AG10803 (cell line): ENCODE data around the gene GGCX.

ENCODE experiments used
- DNase-seq: peaks from one replicate; pipeline ENCODE4 v3.0.0; 2010; ENCODE audit warnings: low read depth
- H3K4me3 ChIP-seq: 2 replicates; pipeline ENCODE4 v1.5.1; 2011; ENCODE audit warnings: mild to moderate bottlenecking, low read length, control low read depth
- CTCF ChIP-seq: conservative IDR thresholded peaks from 2 replicates; pipeline ENCODE4 v1.5.1; 2011; ENCODE audit warnings: mild to moderate bottlenecking, low read length, control low read depth, inconsistent platforms

The GGCX gene

DNA sequence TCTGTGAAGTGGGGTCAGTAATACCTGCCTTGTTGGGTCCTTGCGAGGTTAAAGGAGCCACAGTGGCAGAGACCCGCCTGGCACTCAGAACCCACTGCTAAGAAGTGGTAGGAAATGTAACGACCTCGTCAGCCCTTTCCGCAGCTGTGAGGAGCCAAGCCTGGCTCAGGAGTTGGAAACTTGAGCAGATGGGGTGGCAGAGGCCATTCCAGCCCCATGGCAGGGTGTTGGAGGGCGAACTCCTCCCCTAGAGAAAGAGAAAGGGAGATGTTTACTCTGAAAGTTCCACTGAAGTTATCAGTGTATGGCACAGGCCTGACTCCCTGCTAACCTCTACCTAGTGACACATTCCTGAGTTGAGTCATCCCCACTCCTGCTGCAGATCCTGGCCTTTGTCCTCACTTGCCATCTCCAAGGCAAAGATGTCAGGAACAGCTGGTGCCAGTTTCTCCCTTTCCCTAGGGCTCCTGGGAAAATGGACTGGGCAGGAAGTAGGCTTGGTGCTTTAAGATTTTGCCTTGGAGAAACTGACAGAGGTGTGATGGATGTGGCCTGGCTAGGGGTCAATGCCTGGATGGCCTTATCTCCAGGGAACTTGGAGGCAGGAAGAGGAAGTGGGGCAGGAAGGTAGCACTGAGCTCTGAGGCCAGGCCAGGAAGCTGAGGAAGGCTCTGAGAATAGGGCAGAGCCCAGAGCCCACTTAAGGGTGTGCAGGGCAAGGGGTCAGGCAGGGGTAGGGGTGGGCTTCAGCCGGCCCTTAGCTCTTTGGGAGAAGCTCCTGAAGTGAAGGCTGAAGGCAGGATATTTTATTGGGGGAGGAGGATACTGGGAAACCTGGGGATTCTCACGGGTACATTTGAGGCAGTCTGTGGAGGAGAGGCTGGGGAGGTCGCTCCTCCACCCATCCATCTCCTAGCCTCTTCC is 23.8 kb upstream of the GGCX start:
- H3K4me3 ChIP-seq = peak overlapping the region; percentile 68
- DNase-seq = peak; percentile 81

GRCh38 chr2:85584354-85584856 is 23.1 kb upstream of the GGCX start, which contains the start of gene VAMP5:
Gene VAMP5 (plus strand): TSS chr2:85584431. CDS start chr2:85584491, 60 bp downstream.
- H3K4me3 ChIP-seq = peak within 1 kb of the TSS; percentile 68
- no peak for TF ChIP-seq CTCF
- DNase-seq = peak; percentile 17

More for the DNA sequence above, 23.8 kb upstream of the GGCX start:
- TF ChIP-seq CTCF = no peak

- DNase-seq = no peak
- peak overlapping the region; percentile 68 for H3K4me3 ChIP-seq
- no peak for TF ChIP-seq CTCF
Measured at GRCh38 chr2:85583667-85584353, 22.5 kb upstream of the GGCX start.

DNA sequence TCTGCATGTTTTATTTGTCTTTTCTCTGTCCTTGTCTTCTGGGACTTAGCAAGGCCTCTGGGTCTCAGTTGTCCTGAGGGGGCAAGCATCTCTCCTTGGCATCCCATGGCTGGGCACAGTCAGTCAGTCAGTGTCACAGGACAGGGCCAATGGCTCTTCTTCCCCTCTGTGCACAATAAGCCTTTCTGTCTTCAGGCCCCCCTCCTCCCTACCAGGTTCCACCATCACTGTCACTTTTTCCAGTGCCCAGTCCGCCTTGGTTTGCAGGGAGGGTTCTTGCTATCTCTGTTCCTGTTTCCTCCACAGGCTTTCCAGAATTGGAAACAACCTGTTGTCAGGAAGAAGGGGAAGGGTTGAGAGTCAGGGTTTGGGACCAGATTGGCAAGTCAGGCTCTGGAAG is 21.2 kb upstream of the GGCX start:
- no peak for TF ChIP-seq CTCF
- H3K4me3 ChIP-seq = no peak overlapping the region
- no peak for DNase-seq

GRCh38 chr2:85580206-85580605 is 18.9 kb upstream of the GGCX start:
- no peak for DNase-seq
- no peak overlapping the region for H3K4me3 ChIP-seq
- TF ChIP-seq CTCF = no peak

DNA sequence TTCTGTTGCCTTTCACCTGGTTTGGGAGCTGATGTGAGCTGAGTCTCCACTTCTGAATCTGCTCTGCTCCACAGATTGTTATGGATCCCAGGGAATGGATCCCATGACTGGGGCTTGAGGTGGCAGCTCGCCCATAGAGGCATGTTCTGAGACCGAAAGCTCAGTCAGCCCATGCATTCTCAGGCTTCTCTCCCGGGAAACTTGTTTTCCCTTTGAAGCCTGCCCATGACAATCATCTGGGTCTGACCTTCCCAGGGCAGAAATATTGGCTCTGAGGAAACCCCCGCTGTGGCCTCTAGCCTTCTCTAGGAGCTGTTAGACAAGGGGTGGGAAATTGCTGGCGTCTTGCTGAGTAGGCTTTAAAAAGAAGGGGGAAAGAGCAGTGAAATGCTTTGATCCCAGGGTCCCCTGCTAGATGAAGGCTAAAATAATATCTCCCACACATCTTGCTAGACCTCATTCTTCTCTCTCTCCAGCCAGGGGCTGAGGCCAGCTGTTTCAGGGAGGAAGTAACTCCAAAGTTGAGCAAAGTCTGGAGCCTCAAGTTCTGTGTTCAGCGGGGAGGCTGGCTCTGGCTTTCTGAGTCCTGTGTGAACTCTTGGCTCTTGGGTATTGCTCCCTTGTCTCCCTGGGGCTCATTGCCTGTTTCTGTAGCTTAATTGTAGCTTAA is 18.1 kb upstream of the GGCX start:
- no peak for DNase-seq
- TF ChIP-seq CTCF = no peak
- no peak overlapping the region for H3K4me3 ChIP-seq
